Sigmoid colon (tissue), 4 donors: ENCODE measurements around the gene PLOD2.

Experiments used
- POLR2A ChIP-seq, 2 donors: fragments of 450-650 bp; IDR thresholded peaks; one replicate each; pipeline ENCODE4 v1.6.1; 2016; ENCODE audit warnings: antibody characterized with exemption in 2 of 2, mild to moderate bottlenecking in 2 of 2, moderate library complexity in 2 of 2
- POLR2AphosphoS5 ChIP-seq, 4 donors: sonication (generic); formaldehyde crosslinking; IDR thresholded peaks; one replicate each; pipeline ENCODE4 v1.6.1; 2017; ENCODE audit warnings: antibody characterized with exemption in 4 of 4
- TF ChIP-seq, protein P1 (sequence below), 4 experiments: fragments of 450-650 bp in 3 of 4; fragments of 200-600 bp in 1 of 4; IDR thresholded peaks; one replicate each; pipeline ENCODE4 v1.5.1; 2016 to 2019; ENCODE audit warnings: antibody characterized with exemption in 4 of 4, mild to moderate bottlenecking in 3 of 4, moderate library complexity in 2 of 4

DNA sequence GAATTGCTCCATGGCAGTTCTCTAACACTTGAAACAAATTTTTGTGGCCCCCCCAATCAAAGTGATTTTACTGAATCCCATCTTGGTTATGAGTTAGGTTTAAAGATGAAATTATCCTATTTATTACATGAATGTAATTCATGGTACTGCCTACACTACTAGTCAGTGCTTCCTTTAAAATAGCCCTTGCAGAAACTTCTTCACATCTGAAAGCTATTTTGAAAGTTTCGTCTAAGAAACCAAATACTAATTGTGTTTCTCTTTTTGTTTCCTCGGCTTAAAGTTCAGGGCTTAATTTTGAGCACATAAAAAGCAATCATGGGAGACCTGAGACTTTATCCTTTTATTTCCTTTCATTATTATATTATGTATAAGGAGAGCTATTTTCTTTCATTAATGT is 72.1 kb downstream of the PLOD2 start:
- TF ChIP-seq, protein P1, sequence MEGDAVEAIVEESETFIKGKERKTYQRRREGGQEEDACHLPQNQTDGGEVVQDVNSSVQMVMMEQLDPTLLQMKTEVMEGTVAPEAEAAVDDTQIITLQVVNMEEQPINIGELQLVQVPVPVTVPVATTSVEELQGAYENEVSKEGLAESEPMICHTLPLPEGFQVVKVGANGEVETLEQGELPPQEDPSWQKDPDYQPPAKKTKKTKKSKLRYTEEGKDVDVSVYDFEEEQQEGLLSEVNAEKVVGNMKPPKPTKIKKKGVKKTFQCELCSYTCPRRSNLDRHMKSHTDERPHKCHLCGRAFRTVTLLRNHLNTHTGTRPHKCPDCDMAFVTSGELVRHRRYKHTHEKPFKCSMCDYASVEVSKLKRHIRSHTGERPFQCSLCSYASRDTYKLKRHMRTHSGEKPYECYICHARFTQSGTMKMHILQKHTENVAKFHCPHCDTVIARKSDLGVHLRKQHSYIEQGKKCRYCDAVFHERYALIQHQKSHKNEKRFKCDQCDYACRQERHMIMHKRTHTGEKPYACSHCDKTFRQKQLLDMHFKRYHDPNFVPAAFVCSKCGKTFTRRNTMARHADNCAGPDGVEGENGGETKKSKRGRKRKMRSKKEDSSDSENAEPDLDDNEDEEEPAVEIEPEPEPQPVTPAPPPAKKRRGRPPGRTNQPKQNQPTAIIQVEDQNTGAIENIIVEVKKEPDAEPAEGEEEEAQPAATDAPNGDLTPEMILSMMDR (IDR thresholded peaks at IDR 0.05), result no peak
- TF ChIP-seq POLR2AphosphoS5 (IDR thresholded peaks at IDR 0.05), result no peak
- TF ChIP-seq POLR2A (IDR thresholded peaks at IDR 0.05), result no peak
